GM23248 (cell line): ENCODE results near the gene SBF2. TPM values are rescaled to one million over a fixed set of nuclear protein-coding genes. Genes with fewer than 3 reads are reported as not detected.
A peak's percentile ranks its signal among the peaks of the same experiment; 100 is the strongest.

Experiments used
- DNase-seq: peaks from one replicate; pipeline ENCODE4 v3.0.0-alpha.2; 2015
- H2AFZ ChIP-seq: fragments of 200-600 bp; sonication (generic); 2 replicates; pipeline ENCODE4 v1.6.1; 2016; ENCODE audit warnings: antibody characterized with exemption
- H3F3A ChIP-seq: fragments of 200-600 bp; sonication (generic); 2 replicates; pipeline ENCODE4 v1.6.1; 2016; ENCODE audit warnings: mild to moderate bottlenecking, antibody characterized with exemption, mixed run types; ENCODE audit not compliant: insufficient read depth
- H3K27ac ChIP-seq: fragments of 200-600 bp; sonication (generic); 2 replicates; pipeline ENCODE4 v1.5.1; 2016; ENCODE audit warnings: mild to moderate bottlenecking
- H3K27me3 ChIP-seq: fragments of 200-600 bp; sonication (generic); replicated peaks from 2 replicates; pipeline ENCODE4 v1.6.1; 2016; ENCODE audit warnings: mild to moderate bottlenecking; ENCODE audit not compliant: insufficient read depth
- H3K36me3 ChIP-seq: fragments of 200-600 bp; sonication (generic); 2 replicates; pipeline ENCODE4 v1.6.1; 2016; ENCODE audit warnings: low read depth, mild to moderate bottlenecking
- H3K4me1 ChIP-seq: fragments of 200-600 bp; sonication (generic); 2 replicates; pipeline ENCODE4 v1.6.1; 2016; ENCODE audit warnings: mild to moderate bottlenecking; ENCODE audit not compliant: insufficient read depth
- H3K4me2 ChIP-seq: fragments of 200-600 bp; sonication (generic); one replicate; pipeline ENCODE4 v1.6.1; 2016; ENCODE audit warnings: mild to moderate bottlenecking; ENCODE audit not compliant: unreplicated experiment
- H3K4me3 ChIP-seq: fragments of 200-600 bp; sonication (generic); 2 replicates; pipeline ENCODE4 v1.5.1; 2016; ENCODE audit warnings: mild to moderate bottlenecking
- H3K79me2 ChIP-seq: fragments of 200-600 bp; sonication (generic); 2 replicates; pipeline ENCODE4 v1.6.1; 2016; ENCODE audit warnings: mild to moderate bottlenecking; ENCODE audit not compliant: insufficient read depth
- H3K9ac ChIP-seq: fragments of 200-600 bp; sonication (generic); 2 replicates; pipeline ENCODE4 v1.6.1; 2016; ENCODE audit warnings: mild to moderate bottlenecking
- H3K9me2 ChIP-seq: fragments of 200-600 bp; sonication (generic); 2 replicates; pipeline ENCODE4 v1.6.1; 2016; ENCODE audit warnings: mixed run types, mild to moderate bottlenecking, moderate library complexity; ENCODE audit not compliant: insufficient read depth
- H3K9me3 ChIP-seq: fragments of 200-600 bp; sonication (generic); one replicate; pipeline ENCODE4 v1.6.1; 2017; ENCODE audit warnings: low read depth
- H4K20me1 ChIP-seq: fragments of 200-600 bp; sonication (generic); 2 replicates; pipeline ENCODE4 v1.6.0; 2016; ENCODE audit not compliant: insufficient read depth
- EZH2 ChIP-seq: fragments of 200-600 bp; sonication (generic); IDR thresholded peaks from 2 replicates; pipeline ENCODE4 v1.6.1; 2018; ENCODE audit warnings: antibody characterized with exemption, mild to moderate bottlenecking; ENCODE audit not compliant: insufficient read depth, poor library complexity, severe bottlenecking
- EZH2phosphoT487 ChIP-seq: fragments of 200-600 bp; sonication (generic); IDR thresholded peaks from 2 replicates; pipeline ENCODE4 v1.6.1; 2018; ENCODE audit warnings: antibody characterized with exemption, moderate library complexity, mild to moderate bottlenecking, low read depth; ENCODE audit not compliant: insufficient read depth
- WGBS, 2 experiments: methylation state at CpG; one replicate each; pipeline ENCODE4 v1.1.6; 2015 to 2017; ENCODE audit warnings: low lambda C conversion rate in 2 of 2, low coverage in 1 of 2; ENCODE audit errors: missing lambda C conversion rate in 2 of 2; 5-methylcytosine and 5-hydroxymethylcytosine counted together
- in situ Hi-C: fragments of 300-500 bp; cut with MboI; formaldehyde crosslinking; loops from 2 replicates; pipeline ENCODE4 v1.15.0; 2020
- polyA plus RNA-seq: library from polyadenylated mRNA; unstranded; fragments of >200 nt; fragmentation: Nextera tagmentation; extraction: Ambion mirVana; gene quantifications from 2 replicates; pipeline ENCODE4 v1.2.1, GENCODE V29; 2016
- total RNA-seq: library from RNA; depleted of rRNA; stranded (reverse); fragments of >200 nt; shearing (Covaris generic); gene quantifications from 2 replicates; pipeline ENCODE4 v1.2.3, GENCODE V29; 2014

Gene SBF2
- total and polyA plus RNA-seq, 2 experiments from 2014 or later, result 21.9 to 32.7 TPM

- Histone ChIP-seq H3F3A (peaks cover 19% of the 10 kb centered on the region), H2AFZ (no peak overlapping the region), H3K9me3 (no peaks in the 10 kb centered on the region), H4K20me1 (no peaks in the 10 kb centered on the region), H3K9ac (no peak overlapping the region), H3K79me2 (peaks cover 11% of the 10 kb centered on the region; the same call in 1 of the 2 replicates), H3K4me1 (peaks cover 48% of the 10 kb centered on the region), H3K4me2 (peak overlapping the region; percentile 23), H3K9me2 (no peaks in the 10 kb centered on the region), H3K27ac (0 out of 2 replicates have a peak overlapping the region, but pooled peaks have one; percentile 13), H3K4me3 (no peak overlapping the region), H3K27me3 (no peaks in the 10 kb centered on the region), H3K36me3 (no peaks in the 10 kb centered on the region)
- TF ChIP-seq EZH2phosphoT487 (0 out of 2 replicates have a peak, but pooled peaks have one; percentile 71), EZH2 (no peak)
- DNase-seq, result peak; percentile 57
- in situ Hi-C loops, result no loop called here
These were observed 261.1 kb downstream of the SBF2 start for GRCh38 chr11:10032935-10033334.

GRCh38 chr11:10030122-10030490 is 263.9 kb downstream of the SBF2 start:
- TF ChIP-seq EZH2phosphoT487, result no peak
- TF ChIP-seq EZH2, result no peak
- Histone ChIP-seq H3K4me2 (peak overlapping the region; percentile 9), H2AFZ (no peak overlapping the region), H3K4me3 (no peak overlapping the region), H3K4me1 (peaks cover 59% of the 10 kb centered on the region), H3K9ac (no peak overlapping the region), H3K27me3 (no peaks in the 10 kb centered on the region), H3K27ac (no peak overlapping the region), H3K79me2 (peaks cover 11% of the 10 kb centered on the region; the same call in 1 of the 2 replicates), H4K20me1 (no peaks in the 10 kb centered on the region), H3K9me2 (no peaks in the 10 kb centered on the region), H3K9me3 (no peaks in the 10 kb centered on the region), H3K36me3 (no peaks in the 10 kb centered on the region), H3F3A (peaks cover 10% of the 10 kb centered on the region)
- no peak for DNase-seq
- in situ Hi-C loops, result no loop called here
- WGBS, 2 experiments, result 89 to 91% methylated on average over 2 of the region's 2 CpGs

DNA sequence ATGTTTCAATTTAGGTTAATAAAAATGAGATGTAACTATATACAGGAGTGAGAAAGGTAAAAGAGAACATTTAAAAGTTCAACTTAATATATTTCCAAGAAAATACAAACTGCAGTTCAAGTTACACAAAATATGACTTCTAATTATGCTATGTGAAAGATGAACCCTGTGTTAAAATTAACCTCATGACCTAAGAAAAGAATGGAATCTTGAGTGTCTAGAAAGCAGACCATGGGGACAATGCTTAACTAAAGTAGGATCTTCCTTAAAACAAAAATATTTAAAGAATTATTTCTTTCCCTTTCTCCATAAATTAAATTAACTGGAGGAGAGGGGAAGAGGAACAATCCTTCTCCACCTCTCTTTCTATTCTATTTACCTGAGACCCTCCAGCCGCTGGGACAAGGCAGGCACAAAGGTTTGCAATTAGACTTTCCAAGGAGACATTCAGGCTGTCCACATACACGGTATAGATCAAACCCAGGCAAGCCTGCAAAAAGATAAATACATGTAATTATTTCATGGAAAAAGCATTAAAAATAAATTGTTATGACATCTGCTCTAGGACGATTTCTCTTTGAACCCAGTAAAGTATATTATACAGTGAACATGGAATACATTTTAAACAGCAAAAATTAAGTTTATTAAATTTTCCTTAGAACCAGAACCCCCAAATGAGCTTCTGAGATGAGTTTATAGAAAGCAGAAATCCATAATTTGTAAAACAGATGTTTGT is 264.5 kb downstream of the SBF2 start:
- Histone ChIP-seq H3K79me2 (peaks cover 5% of the 10 kb centered on the region; the same call in 1 of the 2 replicates), H3K27ac (no peak overlapping the region), H3K4me2 (peak overlapping the region; percentile 9), H3K9me3 (no peaks in the 10 kb centered on the region), H3K36me3 (no peaks in the 10 kb centered on the region), H3K9me2 (no peaks in the 10 kb centered on the region), H2AFZ (no peak overlapping the region), H3K9ac (no peak overlapping the region), H4K20me1 (no peaks in the 10 kb centered on the region), H3F3A (peaks cover 10% of the 10 kb centered on the region), H3K4me1 (peaks cover 59% of the 10 kb centered on the region), H3K4me3 (no peak overlapping the region), H3K27me3 (no peaks in the 10 kb centered on the region)
- no peak for DNase-seq
- in situ Hi-C loops, result no loop called here
- WGBS, 2 experiments, result 50 to 52% methylated on average over 3 of the region's 3 CpGs
- TF ChIP-seq EZH2phosphoT487 (no peak), EZH2 (no peak)

DNA sequence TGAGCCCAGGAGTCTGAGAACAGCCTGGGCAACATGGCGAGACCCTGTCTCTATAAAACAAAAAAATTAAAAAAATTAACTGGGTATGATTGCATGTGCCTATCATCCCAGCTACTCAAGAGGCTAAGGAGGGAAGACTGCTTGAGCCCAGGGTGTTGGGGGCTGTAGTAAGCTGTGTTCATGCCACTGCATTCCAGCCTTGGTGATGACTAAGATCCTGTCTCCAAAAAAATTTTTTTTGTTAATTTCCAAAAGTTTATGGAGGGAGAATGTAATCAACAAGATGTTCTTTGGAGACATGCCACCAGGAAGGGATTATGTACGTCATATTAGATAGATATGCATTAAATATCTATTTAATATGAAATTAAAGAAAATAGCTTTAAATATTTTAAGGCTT is 267.5 kb downstream of the SBF2 start:
- TF ChIP-seq EZH2phosphoT487 (no peak), EZH2 (no peak)
- Histone ChIP-seq H3K4me1 (peaks cover 34% of the 10 kb centered on the region), H3K4me3 (no peak overlapping the region), H3K36me3 (no peaks in the 10 kb centered on the region), H4K20me1 (no peaks in the 10 kb centered on the region), H3K79me2 (no peaks in the 10 kb centered on the region), H3K4me2 (peak overlapping the region; percentile 21), H2AFZ (no peak overlapping the region), H3F3A (no peaks in the 10 kb centered on the region), H3K27me3 (no peaks in the 10 kb centered on the region), H3K27ac (no peak overlapping the region), H3K9ac (no peak overlapping the region), H3K9me3 (no peaks in the 10 kb centered on the region), H3K9me2 (no peaks in the 10 kb centered on the region)
- peak; percentile 56 for DNase-seq
- whole genome bisulfite sequencing, 2 experiments, result 74 to 81% methylated on average over 2 of the region's 2 CpGs
- in situ Hi-C loops, result no loop called here
